CD14-positive monocyte (primary cell): Measurements from ENCODE around the gene ZNRF4. TPM values are rescaled to one million over a fixed set of nuclear protein-coding genes. Genes with fewer than 3 reads are reported as not detected.

Experiments
- DNase-seq, 3 donors: peaks; one replicate each; pipeline ENCODE4 v3.0.0-alpha.2; 2011 to 2022
- H2AFZ ChIP-seq: 2 replicates; pipeline ENCODE4 v1.6.0; 2012; ENCODE audit warnings: mild to moderate bottlenecking, low read depth, low read length, inconsistent platforms; ENCODE audit not compliant: insufficient read depth, poor library complexity, severe bottlenecking
- H3K27ac ChIP-seq, 2 donors: 1 replicate in 1 of 2; 2 replicates in 1 of 2; pipeline ENCODE4 v1.5.1; 2012 to 2013; ENCODE audit warnings: low read length in 2 of 2, control low read depth in 1 of 2, inconsistent platforms in 1 of 2, low read depth in 1 of 2, mild to moderate bottlenecking in 1 of 2
- H3K27me3 ChIP-seq, 2 donors: one replicate each; pipeline versions ENCODE4 v1.6.0 to v1.6.1; 2011 to 2013; ENCODE audit warnings: low read length in 2 of 2; ENCODE audit not compliant: control insufficient read depth in 2 of 2, insufficient read depth in 2 of 2
- H3K36me3 ChIP-seq, 2 donors: replicated peaks in 1 of 2; 1 replicate in 1 of 2; 2 replicates in 1 of 2; pipeline versions ENCODE4 v1.5.1 to v1.6.1; 2012 to 2013; ENCODE audit warnings: low read length in 2 of 2, control low read depth in 1 of 2, inconsistent platforms in 1 of 2, mild to moderate bottlenecking in 1 of 2; ENCODE audit not compliant: insufficient read depth in 2 of 2, control insufficient read depth in 1 of 2
- H3K4me1 ChIP-seq, 2 donors: 1 replicate in 1 of 2; 2 replicates in 1 of 2; pipeline versions ENCODE4 v1.5.1 to v1.6.1; 2012 to 2013; ENCODE audit warnings: low read length in 2 of 2, control low read depth in 1 of 2, inconsistent platforms in 1 of 2, mild to moderate bottlenecking in 1 of 2, moderate library complexity in 1 of 2; ENCODE audit not compliant: insufficient read depth in 2 of 2, control insufficient read depth in 1 of 2
- H3K4me2 ChIP-seq: replicated peaks from 2 replicates; pipeline ENCODE3; 2012; ENCODE audit warnings: low read length, moderate library complexity, mild to moderate bottlenecking; ENCODE audit not compliant: poor library complexity, severe bottlenecking; ENCODE audit errors: extremely low read depth
- H3K4me3 ChIP-seq, 3 experiments: fragments of 200-600 bp in 1 of 3; sonication (generic) in 1 of 3; replicated peaks in 1 of 3; 1 replicate in 2 of 3; 2 replicates in 1 of 3; pipeline ENCODE4 v1.5.1; 2011 to 2013; ENCODE audit warnings: low read length in 3 of 3, mild to moderate bottlenecking in 3 of 3, control low read depth in 2 of 3, low read depth in 2 of 3, inconsistent platforms in 1 of 3, moderate library complexity in 1 of 3
- H3K79me2 ChIP-seq: 2 replicates; pipeline ENCODE4 v1.6.0; 2012; ENCODE audit warnings: mild to moderate bottlenecking, control low read depth, inconsistent platforms, low read length, moderate library complexity; ENCODE audit not compliant: insufficient read depth
- H3K9ac ChIP-seq: 2 replicates; pipeline ENCODE4 v1.6.0; 2017; ENCODE audit warnings: low read length, mild to moderate bottlenecking; ENCODE audit not compliant: insufficient read depth, poor library complexity, severe bottlenecking
- H3K9me3 ChIP-seq, 2 donors: replicated peaks in 1 of 2; 1 replicate in 1 of 2; 2 replicates in 1 of 2; pipeline versions ENCODE4 v1.5.1 to v1.6.1; 2012 to 2013; ENCODE audit warnings: low read length in 2 of 2, control low read depth in 1 of 2; ENCODE audit not compliant: control insufficient read depth in 1 of 2, insufficient read depth in 1 of 2
- H4K20me1 ChIP-seq: 2 replicates; pipeline ENCODE4 v1.6.0; 2012; ENCODE audit warnings: mild to moderate bottlenecking, low read length, control low read depth, moderate library complexity; ENCODE audit not compliant: insufficient read depth
- H3K27ac Mint-ChIP-seq, 7 donors: one replicate each; pipeline ENCODE4 v1.8.0; 2020; ENCODE audit warnings: mild to moderate bottlenecking in 7 of 7, mixed read lengths in 7 of 7, moderate library complexity in 6 of 7, inconsistent platforms in 2 of 7
- H3K27me3 Mint-ChIP-seq, 3 donors: one replicate each; pipeline ENCODE4 v1.8.0; 2021 to 2022; ENCODE audit warnings: low read depth in 3 of 3, mild to moderate bottlenecking in 3 of 3, mixed read lengths in 3 of 3, moderate library complexity in 3 of 3, inconsistent platforms in 1 of 3
- H3K36me3 Mint-ChIP-seq, 2 donors: one replicate each; pipeline ENCODE4 v1.8.0; 2020; ENCODE audit warnings: mixed read lengths in 2 of 2, inconsistent platforms in 1 of 2, mild to moderate bottlenecking in 1 of 2
- H3K4me1 Mint-ChIP-seq: one replicate; pipeline ENCODE4 v1.8.0; 2020; ENCODE audit warnings: mild to moderate bottlenecking, mixed read lengths
- H3K4me3 Mint-ChIP-seq, 2 donors: one replicate each; pipeline ENCODE4 v1.8.0; 2020; ENCODE audit warnings: mild to moderate bottlenecking in 2 of 2, mixed read lengths in 2 of 2, moderate library complexity in 1 of 2
- H3K9me3 Mint-ChIP-seq, 7 donors: one replicate each; pipeline ENCODE4 v1.8.0; 2020 to 2022; ENCODE audit warnings: mixed read lengths in 7 of 7, mild to moderate bottlenecking in 6 of 7, moderate library complexity in 6 of 7, inconsistent platforms in 2 of 7
- WGBS: methylation state at CpG from one replicate; pipeline ENCODE4 v1.1.5; 2013; ENCODE audit warnings: missing lambda C conversion rate; ENCODE audit not compliant: insufficient coverage; 5-methylcytosine and 5-hydroxymethylcytosine counted together
- intact Hi-C, 2 donors: fragments of 100-400 bp; cut with micrococcal nuclease; formaldehyde crosslinking; loops; one replicate each; pipeline versions ENCODE4 v1.15.0 to v1.15.1; 2023
- polyA plus RNA-seq, 3 donors: library from polyadenylated mRNA; depleted of rRNA in 1 of 3; unstranded in 2 of 3; stranded (reverse) in 1 of 3; fragments of 300-500 nt in 2 of 3; fragments of >200 nt in 1 of 3; fragmentation: Illumina TruSeq in 2 of 3; gene quantifications; 1 replicate in 2 of 3; 2 replicates in 1 of 3; pipeline ENCODE4 v1.2.3, GENCODE V29; 2012 to 2021
- TF ChIP-seq, protein P1 (sequence below): fragments of 200-600 bp; IDR thresholded peaks from one replicate; pipeline ENCODE4 v1.8.0; 2022; ENCODE audit warnings: antibody characterized with exemption, mild to moderate bottlenecking

ZNRF4 gene
- polyA plus RNA-seq, 3 donors = not detected

DNA sequence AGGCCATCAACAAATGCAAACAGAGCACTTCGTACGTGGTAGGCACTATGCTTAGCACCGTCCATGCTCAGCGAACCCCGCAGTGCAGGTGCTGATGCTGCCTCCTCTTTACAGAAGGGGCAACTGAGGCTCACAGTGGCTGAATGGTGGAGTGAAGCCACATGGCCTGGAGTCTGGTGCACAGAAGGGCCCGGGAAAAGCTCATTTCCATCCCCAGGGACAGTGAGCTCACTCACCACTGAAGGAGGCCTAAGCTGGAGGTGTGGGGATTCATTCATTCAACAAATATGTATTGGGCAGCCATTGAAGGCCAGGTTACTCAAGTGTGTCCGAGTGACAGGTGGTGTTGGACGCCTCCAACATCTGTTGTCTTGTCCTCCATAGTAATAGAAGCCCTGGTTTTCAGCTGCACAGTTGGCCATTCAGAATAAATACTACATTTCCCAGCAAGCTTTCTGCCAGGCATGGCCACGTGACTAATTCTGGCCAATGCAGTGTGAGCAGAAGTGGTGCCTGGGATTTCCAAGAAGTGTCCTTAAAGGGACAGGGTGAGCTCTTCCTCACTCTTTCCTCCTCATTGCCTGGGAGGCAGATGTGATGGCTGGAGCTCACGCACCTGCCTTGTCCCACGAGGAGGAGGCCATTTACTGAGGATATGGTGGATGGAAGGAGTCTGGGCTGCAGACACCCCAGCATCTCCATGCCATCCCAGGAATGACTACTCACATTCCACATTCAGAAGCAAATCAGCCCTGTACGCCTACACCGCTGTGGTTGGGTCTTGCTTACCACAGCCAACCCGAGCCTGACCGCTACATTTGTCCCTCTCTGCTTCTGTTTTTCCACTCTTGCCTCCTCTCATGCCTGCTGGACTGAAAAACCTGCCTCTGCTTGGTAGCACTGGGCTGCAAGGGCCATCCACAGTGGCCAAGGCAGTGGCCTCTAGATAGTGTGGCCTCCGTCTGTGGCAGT, 2.3 kb upstream of the ZNRF4 start:
- TF ChIP-seq, protein P1, sequence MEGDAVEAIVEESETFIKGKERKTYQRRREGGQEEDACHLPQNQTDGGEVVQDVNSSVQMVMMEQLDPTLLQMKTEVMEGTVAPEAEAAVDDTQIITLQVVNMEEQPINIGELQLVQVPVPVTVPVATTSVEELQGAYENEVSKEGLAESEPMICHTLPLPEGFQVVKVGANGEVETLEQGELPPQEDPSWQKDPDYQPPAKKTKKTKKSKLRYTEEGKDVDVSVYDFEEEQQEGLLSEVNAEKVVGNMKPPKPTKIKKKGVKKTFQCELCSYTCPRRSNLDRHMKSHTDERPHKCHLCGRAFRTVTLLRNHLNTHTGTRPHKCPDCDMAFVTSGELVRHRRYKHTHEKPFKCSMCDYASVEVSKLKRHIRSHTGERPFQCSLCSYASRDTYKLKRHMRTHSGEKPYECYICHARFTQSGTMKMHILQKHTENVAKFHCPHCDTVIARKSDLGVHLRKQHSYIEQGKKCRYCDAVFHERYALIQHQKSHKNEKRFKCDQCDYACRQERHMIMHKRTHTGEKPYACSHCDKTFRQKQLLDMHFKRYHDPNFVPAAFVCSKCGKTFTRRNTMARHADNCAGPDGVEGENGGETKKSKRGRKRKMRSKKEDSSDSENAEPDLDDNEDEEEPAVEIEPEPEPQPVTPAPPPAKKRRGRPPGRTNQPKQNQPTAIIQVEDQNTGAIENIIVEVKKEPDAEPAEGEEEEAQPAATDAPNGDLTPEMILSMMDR = no peak
- Histone ChIP-seq H4K20me1 (no peaks in the 10 kb centered on the region), H3K27ac (no peak overlapping the region), H3K79me2 (no peaks in the 10 kb centered on the region), H3K4me2 (no peak overlapping the region), H3K27me3 (no peaks in the 10 kb centered on the region), H3K4me1 (no peaks in the 10 kb centered on the region), H3K36me3 (no peaks in the 10 kb centered on the region), H3K9me3 (peaks cover 0 to 10% of the 10 kb centered on the region in 2 donors), H3K9ac (no peak overlapping the region), H3K4me3 (no peak overlapping the region), H2AFZ (no peak overlapping the region)
- 93% methylated on average over 12 of the region's 16 CpGs for WGBS
- H3K4me1 Mint-ChIP-seq = peaks cover 2% of the 10 kb centered on the region
- peaks cover 4 to 11% (median 4%) of the 10 kb centered on the region in 3 donors for H3K27me3 Mint-ChIP-seq
- DNase-seq = no peak
- peaks cover 2 to 17% (median 6%) of the 10 kb centered on the region in 7 donors for H3K9me3 Mint-ChIP-seq
- no peak overlapping the region for H3K27ac Mint-ChIP-seq
- H3K36me3 Mint-ChIP-seq = no peaks in the 10 kb centered on the region
- H3K4me3 Mint-ChIP-seq = no peak overlapping the region
- intact Hi-C loops = no loop called here

DNA sequence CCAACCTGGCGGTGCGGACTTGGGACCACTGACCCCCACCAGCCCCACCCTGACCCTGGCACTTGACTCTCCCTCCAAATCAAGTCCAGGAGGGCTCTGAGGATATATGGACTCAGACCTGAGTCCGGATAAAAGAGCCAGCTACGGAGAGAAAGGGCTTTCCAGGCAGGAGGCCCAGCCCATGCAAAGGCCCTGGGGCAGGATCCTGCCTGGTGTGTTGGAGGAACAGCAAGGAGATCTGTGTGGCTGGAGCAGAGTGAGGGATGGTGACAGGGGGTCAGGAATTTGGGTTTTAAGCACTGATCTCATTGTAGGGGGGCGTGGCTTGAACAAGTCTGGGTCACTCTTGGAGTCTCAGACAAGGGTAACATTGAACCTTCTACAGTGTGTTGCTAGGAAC, 474 bp upstream of the ZNRF4 start:
- Histone ChIP-seq H2AFZ (no peak overlapping the region), H3K27ac (no peak overlapping the region), H3K9ac (no peak overlapping the region), H3K27me3 (no peaks in the 10 kb centered on the region), H3K4me2 (no peak overlapping the region), H3K4me1 (no peaks in the 10 kb centered on the region), H3K36me3 (no peaks in the 10 kb centered on the region), H3K9me3 (peaks cover 0 to 10% of the 10 kb centered on the region in 2 donors), H4K20me1 (no peaks in the 10 kb centered on the region), H3K4me3 (no peak overlapping the region), H3K79me2 (no peaks in the 10 kb centered on the region)
- WGBS = 80% methylated on average over 2 of the region's 5 CpGs
- no peaks in the 10 kb centered on the region for H3K36me3 Mint-ChIP-seq
- intact Hi-C loops = no loop called here
- no peak overlapping the region for H3K4me3 Mint-ChIP-seq
- H3K9me3 Mint-ChIP-seq = peaks cover 2 to 17% (median 6%) of the 10 kb centered on the region in 7 donors
- DNase-seq = no peak
- H3K27ac Mint-ChIP-seq = no peak overlapping the region
- H3K4me1 Mint-ChIP-seq = peaks cover 2% of the 10 kb centered on the region
- H3K27me3 Mint-ChIP-seq = peaks cover 0 to 9% (median 4%) of the 10 kb centered on the region in 3 donors
- TF ChIP-seq, protein P1 = no peak
